MM.1S (cell line): ENCODE results near the gene PPP1R17.

ENCODE experiments used
- DNase-seq: peaks from one replicate; pipeline ENCODE4 v3.0.0-alpha.2; 2015
- H2AFZ ChIP-seq: fragments of 300-600 bp; sonication (generic); 2 replicates; pipeline ENCODE4 v1.6.0; 2016; ENCODE audit warnings: antibody characterized with exemption, low read length
- H3F3A ChIP-seq: fragments of 300-600 bp; sonication (generic); 2 replicates; pipeline ENCODE4 v1.6.1; 2016; ENCODE audit warnings: mild to moderate bottlenecking, antibody characterized with exemption, low read length, moderate library complexity, mixed read lengths; ENCODE audit not compliant: insufficient read depth
- H3K27ac ChIP-seq: fragments of 300-600 bp; sonication (generic); 2 replicates; pipeline ENCODE4 v1.5.1; 2016; ENCODE audit warnings: mild to moderate bottlenecking, low read length
- H3K27me3 ChIP-seq: fragments of 300-600 bp; sonication (generic); replicated peaks from 2 replicates; pipeline ENCODE4 v1.6.0; 2016; ENCODE audit warnings: low read length; ENCODE audit not compliant: insufficient read depth
- H3K36me3 ChIP-seq: fragments of 300-600 bp; sonication (generic); replicated peaks from 2 replicates; pipeline ENCODE4 v1.6.1; 2016; ENCODE audit warnings: mild to moderate bottlenecking, low read length, mixed read lengths; ENCODE audit not compliant: insufficient read depth
- H3K4me1 ChIP-seq: fragments of 300-600 bp; sonication (generic); 2 replicates; pipeline ENCODE4 v1.6.1; 2016; ENCODE audit warnings: low read length, mixed read lengths
- H3K4me2 ChIP-seq: fragments of 300-600 bp; sonication (generic); 2 replicates; pipeline ENCODE4 v1.6.0; 2016; ENCODE audit warnings: low read depth, low read length
- H3K4me3 ChIP-seq: fragments of 300-600 bp; sonication (generic); 2 replicates; pipeline ENCODE4 v1.5.1; 2016; ENCODE audit warnings: low read length, mixed read lengths
- H3K79me2 ChIP-seq: fragments of 300-600 bp; sonication (generic); 2 replicates; pipeline ENCODE4 v1.6.1; 2016; ENCODE audit warnings: mixed run types, low read length, mixed read lengths
- H3K9ac ChIP-seq: fragments of 300-600 bp; sonication (generic); 2 replicates; pipeline ENCODE4 v1.6.1; 2016; ENCODE audit warnings: low read length, mixed read lengths
- H3K9me2 ChIP-seq: fragments of 300-600 bp; sonication (generic); replicated peaks from 2 replicates; pipeline ENCODE4 v1.6.1; 2016; ENCODE audit warnings: mild to moderate bottlenecking, low read length, mixed read lengths; ENCODE audit not compliant: insufficient read depth
- H3K9me3 ChIP-seq: fragments of 300-600 bp; sonication (generic); replicated peaks from 2 replicates; pipeline ENCODE4 v1.6.1; 2016; ENCODE audit warnings: mild to moderate bottlenecking, low read length, mixed read lengths; ENCODE audit not compliant: insufficient read depth
- H4K20me1 ChIP-seq: fragments of 300-600 bp; sonication (generic); 2 replicates; pipeline ENCODE4 v1.6.1; 2016; ENCODE audit warnings: mild to moderate bottlenecking, low read length, moderate library complexity, mixed read lengths; ENCODE audit not compliant: insufficient read depth
- EZH2 ChIP-seq: fragments of 300-600 bp; sonication (generic); optimal IDR thresholded peaks from 2 replicates; pipeline ENCODE3; 2017; ENCODE audit warnings: low read depth, mild to moderate bottlenecking, antibody characterized with exemption, low read length, mixed read lengths
- EZH2phosphoT487 ChIP-seq: fragments of 300-600 bp; sonication (generic); IDR thresholded peaks from 2 replicates; pipeline ENCODE4 v1.6.1; 2018; ENCODE audit warnings: antibody characterized with exemption, low read length
- TF ChIP-seq, protein P1 (sequence below): fragments of 300-600 bp; sonication (generic); IDR thresholded peaks from 2 replicates; pipeline ENCODE4 v1.5.1; 2016; ENCODE audit warnings: antibody characterized with exemption, low read length, mixed read lengths

Gene PPP1R17

DNA sequence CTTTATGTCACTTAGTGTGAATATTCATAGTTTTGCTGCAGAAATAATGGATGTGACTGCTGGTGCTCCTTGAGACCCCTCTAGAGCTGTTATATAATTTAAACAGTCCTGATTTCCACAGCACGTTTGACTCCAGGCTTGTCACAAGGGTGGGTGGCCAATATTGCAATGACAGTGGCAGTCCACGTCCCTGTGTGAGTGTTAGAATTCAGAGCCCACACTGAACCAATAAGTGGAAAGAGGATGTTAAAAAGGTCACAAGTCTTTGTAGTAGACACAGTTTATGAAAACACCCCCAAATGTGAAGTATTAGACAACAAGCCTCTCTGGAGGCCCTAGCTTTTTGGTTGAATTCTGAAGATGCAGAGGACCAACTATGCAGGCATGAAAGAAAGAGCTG is 2.0 kb downstream of the PPP1R17 start:
- H3K9ac ChIP-seq, result no peak overlapping the region

DNA sequence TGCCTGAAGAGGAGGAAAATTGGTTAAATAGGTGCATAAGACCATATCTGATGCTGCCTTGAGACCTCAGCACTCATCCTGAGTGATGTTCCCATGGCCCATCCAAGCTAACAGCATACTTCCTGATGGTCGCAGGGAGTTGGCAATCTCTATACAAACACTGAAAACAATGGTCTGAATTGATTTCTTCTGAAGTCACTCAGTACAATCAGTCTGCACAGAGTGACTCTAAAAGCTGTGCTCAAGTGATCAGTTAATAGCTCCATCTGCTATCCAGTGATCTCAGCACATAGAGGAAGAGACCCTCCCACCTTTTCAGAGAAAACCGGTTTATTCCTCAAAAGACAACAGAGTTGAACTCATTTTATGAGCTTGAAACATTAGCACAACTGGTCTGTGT is 3.9 kb downstream of the PPP1R17 start:
- Histone ChIP-seq H3K4me2 (no peak overlapping the region), H3K9me2 (no peaks in the 10 kb centered on the region), H3K36me3 (no peaks in the 10 kb centered on the region), H3K9me3 (no peaks in the 10 kb centered on the region), H3F3A (no peaks in the 10 kb centered on the region), H3K4me3 (no peak overlapping the region), H3K27me3 (no peaks in the 10 kb centered on the region), H4K20me1 (no peaks in the 10 kb centered on the region), H3K4me1 (no peaks in the 10 kb centered on the region), H2AFZ (no peak overlapping the region), H3K27ac (no peak overlapping the region), H3K79me2 (no peaks in the 10 kb centered on the region), H3K9ac (no peak overlapping the region)
- DNase-seq, result no peak
- TF ChIP-seq EZH2 (no peak), EZH2phosphoT487 (no peak)
- TF ChIP-seq, protein P1, sequence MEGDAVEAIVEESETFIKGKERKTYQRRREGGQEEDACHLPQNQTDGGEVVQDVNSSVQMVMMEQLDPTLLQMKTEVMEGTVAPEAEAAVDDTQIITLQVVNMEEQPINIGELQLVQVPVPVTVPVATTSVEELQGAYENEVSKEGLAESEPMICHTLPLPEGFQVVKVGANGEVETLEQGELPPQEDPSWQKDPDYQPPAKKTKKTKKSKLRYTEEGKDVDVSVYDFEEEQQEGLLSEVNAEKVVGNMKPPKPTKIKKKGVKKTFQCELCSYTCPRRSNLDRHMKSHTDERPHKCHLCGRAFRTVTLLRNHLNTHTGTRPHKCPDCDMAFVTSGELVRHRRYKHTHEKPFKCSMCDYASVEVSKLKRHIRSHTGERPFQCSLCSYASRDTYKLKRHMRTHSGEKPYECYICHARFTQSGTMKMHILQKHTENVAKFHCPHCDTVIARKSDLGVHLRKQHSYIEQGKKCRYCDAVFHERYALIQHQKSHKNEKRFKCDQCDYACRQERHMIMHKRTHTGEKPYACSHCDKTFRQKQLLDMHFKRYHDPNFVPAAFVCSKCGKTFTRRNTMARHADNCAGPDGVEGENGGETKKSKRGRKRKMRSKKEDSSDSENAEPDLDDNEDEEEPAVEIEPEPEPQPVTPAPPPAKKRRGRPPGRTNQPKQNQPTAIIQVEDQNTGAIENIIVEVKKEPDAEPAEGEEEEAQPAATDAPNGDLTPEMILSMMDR, result no peak

More for the DNA sequence above, 2.0 kb downstream of the PPP1R17 start:
- Histone ChIP-seq H3K27ac (no peak overlapping the region), H3K9me3 (no peaks in the 10 kb centered on the region), H4K20me1 (no peaks in the 10 kb centered on the region), H3K79me2 (no peaks in the 10 kb centered on the region), H3K27me3 (no peaks in the 10 kb centered on the region), H3K4me3 (no peak overlapping the region), H3K4me2 (no peak overlapping the region), H3K4me1 (no peaks in the 10 kb centered on the region), H2AFZ (no peak overlapping the region), H3K36me3 (no peaks in the 10 kb centered on the region), H3K9me2 (no peaks in the 10 kb centered on the region), H3F3A (no peaks in the 10 kb centered on the region)
- TF ChIP-seq EZH2phosphoT487 (no peak), EZH2 (no peak)
- TF ChIP-seq, protein P1, result no peak
- no peak for DNase-seq

DNA sequence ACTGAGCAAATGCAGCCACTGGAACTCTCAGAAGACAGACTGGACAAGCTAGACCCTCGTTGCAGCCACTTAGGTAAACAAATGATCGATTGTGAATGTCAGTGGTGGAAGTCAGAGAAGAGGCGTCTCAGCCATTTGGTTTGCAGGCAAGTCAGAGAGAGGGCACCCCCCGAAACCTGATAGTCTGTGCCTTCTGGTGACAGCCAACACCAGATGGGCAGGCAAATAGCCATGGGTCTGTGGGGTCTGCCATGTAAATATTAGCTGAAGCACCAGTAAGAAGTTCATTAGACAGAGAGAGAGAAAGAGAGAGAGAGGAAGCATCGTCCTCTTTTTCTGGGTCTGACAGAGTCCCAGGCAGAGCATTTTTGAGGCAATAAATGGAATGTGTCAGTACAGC is 5.4 kb downstream of the PPP1R17 start:
- H3K79me2 ChIP-seq, result no peaks in the 10 kb centered on the region
- H4K20me1 ChIP-seq, result no peaks in the 10 kb centered on the region
- TF ChIP-seq EZH2, result no peak
- TF ChIP-seq, protein P1, result no peak
- TF ChIP-seq EZH2phosphoT487, result no peak
- H3K27me3 ChIP-seq, result no peaks in the 10 kb centered on the region
- no peaks in the 10 kb centered on the region for H3F3A ChIP-seq
- no peaks in the 10 kb centered on the region for H3K36me3 ChIP-seq
- no peak for DNase-seq
- no peak overlapping the region for H3K4me2 ChIP-seq
- no peak overlapping the region for H2AFZ ChIP-seq
- no peaks in the 10 kb centered on the region for H3K9me2 ChIP-seq
- H3K27ac ChIP-seq, result no peak overlapping the region
- H3K4me1 ChIP-seq, result no peaks in the 10 kb centered on the region
- no peak overlapping the region for H3K9ac ChIP-seq
- H3K4me3 ChIP-seq, result no peak overlapping the region
- no peaks in the 10 kb centered on the region for H3K9me3 ChIP-seq

DNA sequence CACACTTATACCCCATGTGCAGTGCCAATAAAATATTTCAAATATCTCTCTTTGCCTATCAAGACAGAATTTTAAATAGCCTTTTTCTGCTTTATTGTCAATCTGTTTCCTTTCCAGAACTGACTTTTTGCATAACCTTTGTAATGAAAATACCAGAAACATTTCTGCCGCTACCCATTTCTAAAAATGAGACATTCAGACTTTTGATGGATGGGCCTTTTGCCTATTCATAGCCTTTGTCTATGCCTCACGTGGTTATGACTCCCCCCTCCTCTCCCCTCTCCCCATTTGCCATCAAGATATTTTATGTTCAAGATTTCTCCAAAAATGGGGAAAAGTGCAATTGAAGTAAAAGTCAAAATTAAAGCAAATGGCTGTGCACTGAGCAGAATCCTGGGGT is 5.9 kb downstream of the PPP1R17 start:
- no peaks in the 10 kb centered on the region for H3K36me3 ChIP-seq
- no peak overlapping the region for H2AFZ ChIP-seq
- no peaks in the 10 kb centered on the region for H3K4me1 ChIP-seq
- no peaks in the 10 kb centered on the region for H3F3A ChIP-seq
- no peak overlapping the region for H3K4me3 ChIP-seq
- no peaks in the 10 kb centered on the region for H3K27me3 ChIP-seq
- H3K9me3 ChIP-seq, result no peaks in the 10 kb centered on the region
- no peak overlapping the region for H3K9ac ChIP-seq
- no peaks in the 10 kb centered on the region for H4K20me1 ChIP-seq
- no peaks in the 10 kb centered on the region for H3K9me2 ChIP-seq
- H3K4me2 ChIP-seq, result no peak overlapping the region
- TF ChIP-seq, protein P1, result no peak
- TF ChIP-seq EZH2 (no peak), EZH2phosphoT487 (no peak)
- H3K79me2 ChIP-seq, result no peaks in the 10 kb centered on the region
- no peak overlapping the region for H3K27ac ChIP-seq
- no peak for DNase-seq
